Posterior cingulate gyrus (tissue), 11 donors: ENCODE data around the gene ANOS1.
"Not testable (repeated sequence)": the region's sequence is repeated elsewhere in the genome, so short reads cannot be mapped to it uniquely, and the experiment has no call there.

ENCODE experiments used
- DNase-seq, 10 donors: peaks; one replicate each; pipeline versions ENCODE4 v3.0.0 to v3.0.0-alpha.2; 2020 to 2021; ENCODE audit warnings: mixed read lengths in 3 of 10
- intact Hi-C: fragments of 100-400 bp; cut with DNase I; formaldehyde crosslinking; loops from one replicate; pipeline ENCODE4 v1.15.1; 2023

The ANOS1 gene

GRCh38 chrX:8731559-8732395 is at the start of gene ANOS1:
Gene ANOS1, minus strand, starts transcription at chrX:8732137. Its CDS starts 101 bp downstream, at chrX:8732036.
- intact Hi-C loops = loop anchor here (10.0 kb wide), 1 partner anchor 367 kb away; no protein-coding TSS in a partner anchor
- DNase-seq = peak; percentile 29 to 94 (median 52)

GRCh38 chrX:8773117-8773516 is 41.2 kb upstream of the ANOS1 start:
- no peak for DNase-seq
- intact Hi-C loops = no loop called here

- intact Hi-C loops = no loop called here
- no peak for DNase-seq
Observed at GRCh38 chrX:8760021-8760420, 28.1 kb upstream of the ANOS1 start.

GRCh38 chrX:8758706-8759105 is 26.8 kb upstream of the ANOS1 start:
- DNase-seq, intact Hi-C loops: not testable (repeated sequence)

GRCh38 chrX:8757609-8758389 is 25.9 kb upstream of the ANOS1 start:
- intact Hi-C loops, DNase-seq: not testable (repeated sequence)

- intact Hi-C loops = no loop called here
- no peak for DNase-seq
Observed at GRCh38 chrX:8755813-8756212, 23.9 kb upstream of the ANOS1 start.

GRCh38 chrX:8755116-8755515 is 23.2 kb upstream of the ANOS1 start:
- DNase-seq = no peak
- intact Hi-C loops = no loop called here

GRCh38 chrX:8749697-8750096 is 17.8 kb upstream of the ANOS1 start:
- DNase-seq = no peak
- intact Hi-C loops = loop anchor here (10.0 kb wide), 1 partner anchor 65 kb away; no protein-coding TSS in a partner anchor

- no peak for DNase-seq
- intact Hi-C loops = loop anchor here (10.0 kb wide), 1 partner anchor 66 kb away; no protein-coding TSS in a partner anchor
Observed at GRCh38 chrX:8748855-8749254, 16.9 kb upstream of the ANOS1 start.

GRCh38 chrX:8743126-8743732 is 11.3 kb upstream of the ANOS1 start:
- intact Hi-C loops = loop anchor here (10.0 kb wide), 1 partner anchor 72 kb away; no protein-coding TSS in a partner anchor
- DNase-seq = peak in 4 of 10 donors; percentile 21 to 79 (median 52)

GRCh38 chrX:8741981-8742380 is 10.0 kb upstream of the ANOS1 start:
- intact Hi-C loops = loop anchor here (10.0 kb wide), 1 partner anchor 73 kb away; no protein-coding TSS in a partner anchor
- DNase-seq = no peak

GRCh38 chrX:8738588-8739189 is 6.8 kb upstream of the ANOS1 start:
- peak in 5 of 10 donors; percentile 34 to 89 (median 59) for DNase-seq
- intact Hi-C loops = loop anchor here (2.0 to 10.0 kb wide), 3 partner anchors 374 to 742 kb away; no protein-coding TSS in a partner anchor

- no peak for DNase-seq
- intact Hi-C loops = loop anchor here (2.0 to 10.0 kb wide), 3 partner anchors 373 to 741 kb away; no protein-coding TSS in a partner anchor
Observed at GRCh38 chrX:8737883-8738282, 5.9 kb upstream of the ANOS1 start.

- peak in 3 of 10 donors; percentile 69 to 85 (median 81) for DNase-seq
- intact Hi-C loops = loop anchor here (10.0 kb wide), 1 partner anchor 366 kb away; no protein-coding TSS in a partner anchor
Observed at GRCh38 chrX:8730812-8731558, 952 bp downstream of the ANOS1 start.

GRCh38 chrX:8729811-8730210 is 2.1 kb downstream of the ANOS1 start:
- DNase-seq = no peak
- intact Hi-C loops = loop anchor here (10.0 kb wide), 1 partner anchor 365 kb away; no protein-coding TSS in a partner anchor

- DNase-seq = no peak
- intact Hi-C loops = no loop called here
Observed at GRCh38 chrX:8728932-8729535, 2.9 kb downstream of the ANOS1 start.

- DNase-seq = no peak
- intact Hi-C loops = no loop called here
Observed at GRCh38 chrX:8726031-8726652, 5.8 kb downstream of the ANOS1 start.

GRCh38 chrX:8724300-8724699 is 7.6 kb downstream of the ANOS1 start:
- intact Hi-C loops = no loop called here
- DNase-seq = no peak
